ENCODE measurements around the gene SEPTIN5.

Gene SEPTIN5

DNA sequence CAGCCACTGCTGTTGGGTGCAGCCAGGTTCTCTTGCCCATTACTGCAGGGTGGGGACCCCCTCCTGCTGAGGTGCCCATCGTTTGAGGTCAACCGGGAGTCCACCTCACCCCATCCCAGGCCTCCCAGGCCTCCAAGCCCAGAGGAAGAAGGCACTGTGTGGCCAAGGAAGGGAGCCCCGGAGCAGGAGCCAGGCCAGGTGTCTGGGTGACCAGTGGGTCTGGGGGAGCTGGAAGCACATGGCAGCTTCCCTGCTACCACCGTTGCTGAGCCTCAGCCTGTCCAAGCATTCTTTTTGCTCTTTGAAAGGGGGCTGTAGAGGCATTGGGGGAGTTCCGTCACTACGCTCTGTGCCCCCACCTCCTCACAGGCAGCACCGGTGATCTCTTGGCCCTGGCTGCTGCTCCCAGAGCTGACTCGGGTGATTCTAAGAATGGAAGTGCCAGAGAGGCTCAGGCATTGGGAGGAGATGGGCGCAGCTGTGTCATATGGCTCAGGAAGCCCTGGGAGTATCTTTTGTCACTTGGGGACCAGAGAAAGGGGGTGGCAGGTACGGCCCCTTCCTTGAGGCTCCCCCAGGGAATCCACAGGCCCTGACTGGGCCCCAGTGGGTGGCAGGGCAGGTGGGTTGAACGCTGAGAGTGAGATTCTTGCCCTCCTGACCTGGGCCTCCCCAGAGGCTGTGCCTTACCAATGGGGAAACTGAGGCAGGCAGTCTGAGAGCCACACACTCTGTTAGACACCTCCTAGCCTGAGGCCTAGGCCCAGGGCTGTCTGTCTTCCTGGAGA is 1.9 kb downstream of the SEPTIN5 start:
- TF ChIP-seq, protein P1, sequence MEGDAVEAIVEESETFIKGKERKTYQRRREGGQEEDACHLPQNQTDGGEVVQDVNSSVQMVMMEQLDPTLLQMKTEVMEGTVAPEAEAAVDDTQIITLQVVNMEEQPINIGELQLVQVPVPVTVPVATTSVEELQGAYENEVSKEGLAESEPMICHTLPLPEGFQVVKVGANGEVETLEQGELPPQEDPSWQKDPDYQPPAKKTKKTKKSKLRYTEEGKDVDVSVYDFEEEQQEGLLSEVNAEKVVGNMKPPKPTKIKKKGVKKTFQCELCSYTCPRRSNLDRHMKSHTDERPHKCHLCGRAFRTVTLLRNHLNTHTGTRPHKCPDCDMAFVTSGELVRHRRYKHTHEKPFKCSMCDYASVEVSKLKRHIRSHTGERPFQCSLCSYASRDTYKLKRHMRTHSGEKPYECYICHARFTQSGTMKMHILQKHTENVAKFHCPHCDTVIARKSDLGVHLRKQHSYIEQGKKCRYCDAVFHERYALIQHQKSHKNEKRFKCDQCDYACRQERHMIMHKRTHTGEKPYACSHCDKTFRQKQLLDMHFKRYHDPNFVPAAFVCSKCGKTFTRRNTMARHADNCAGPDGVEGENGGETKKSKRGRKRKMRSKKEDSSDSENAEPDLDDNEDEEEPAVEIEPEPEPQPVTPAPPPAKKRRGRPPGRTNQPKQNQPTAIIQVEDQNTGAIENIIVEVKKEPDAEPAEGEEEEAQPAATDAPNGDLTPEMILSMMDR (IDR thresholded peaks at IDR 0.05; ENCODE audit: insufficient read depth, missing control alignments): no peak
- DNase-seq (ENCODE audit: insufficient read length, low spot score) (no peak), FAIRE-seq (no peak)

DNA sequence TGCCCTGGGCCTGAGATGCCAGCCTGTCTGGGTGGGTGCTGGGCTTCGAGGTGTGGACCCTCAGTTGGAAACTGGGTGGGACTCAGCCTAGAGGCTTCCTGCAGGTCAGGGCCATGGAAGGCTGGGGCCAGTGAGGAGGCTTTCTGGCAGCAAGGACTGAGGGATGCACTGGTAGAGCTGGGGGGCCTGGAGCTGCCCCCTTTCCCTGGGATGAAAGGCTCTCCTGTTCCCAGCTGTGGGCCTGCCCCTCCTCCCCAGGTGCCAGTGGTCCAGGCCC is 2.5 kb downstream of the SEPTIN5 start:
- DNase-seq (ENCODE audit: insufficient read length, low spot score) (no peak), FAIRE-seq (no peak)
- TF ChIP-seq, protein P1 (IDR thresholded peaks at IDR 0.05; ENCODE audit: insufficient read depth, missing control alignments): no peak

DNA sequence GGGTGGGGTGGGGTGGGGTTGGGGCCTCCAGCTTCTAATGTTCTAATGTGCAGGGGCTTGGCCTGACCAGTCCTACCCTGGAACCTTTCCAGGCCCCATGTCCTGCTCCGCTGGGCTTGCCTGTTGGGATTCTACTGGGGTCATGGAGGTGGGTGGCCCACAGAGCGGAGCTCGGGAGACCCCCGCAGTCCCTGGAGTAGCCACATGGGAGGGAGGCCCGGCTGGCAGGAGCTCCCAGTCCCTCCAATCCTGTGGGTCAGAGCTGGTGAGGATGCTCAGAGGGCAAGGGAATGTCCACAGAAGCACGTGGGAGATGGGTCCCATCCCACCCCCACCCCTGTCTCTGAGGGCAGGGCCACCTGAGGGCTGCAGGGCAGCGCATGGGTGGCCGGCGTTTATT is 2.9 kb downstream of the SEPTIN5 start:
- FAIRE-seq (no peak), DNase-seq (ENCODE audit: insufficient read length, low spot score) (no peak)
- TF ChIP-seq, protein P1 (IDR thresholded peaks at IDR 0.05; ENCODE audit: insufficient read depth, missing control alignments): no peak

DNA sequence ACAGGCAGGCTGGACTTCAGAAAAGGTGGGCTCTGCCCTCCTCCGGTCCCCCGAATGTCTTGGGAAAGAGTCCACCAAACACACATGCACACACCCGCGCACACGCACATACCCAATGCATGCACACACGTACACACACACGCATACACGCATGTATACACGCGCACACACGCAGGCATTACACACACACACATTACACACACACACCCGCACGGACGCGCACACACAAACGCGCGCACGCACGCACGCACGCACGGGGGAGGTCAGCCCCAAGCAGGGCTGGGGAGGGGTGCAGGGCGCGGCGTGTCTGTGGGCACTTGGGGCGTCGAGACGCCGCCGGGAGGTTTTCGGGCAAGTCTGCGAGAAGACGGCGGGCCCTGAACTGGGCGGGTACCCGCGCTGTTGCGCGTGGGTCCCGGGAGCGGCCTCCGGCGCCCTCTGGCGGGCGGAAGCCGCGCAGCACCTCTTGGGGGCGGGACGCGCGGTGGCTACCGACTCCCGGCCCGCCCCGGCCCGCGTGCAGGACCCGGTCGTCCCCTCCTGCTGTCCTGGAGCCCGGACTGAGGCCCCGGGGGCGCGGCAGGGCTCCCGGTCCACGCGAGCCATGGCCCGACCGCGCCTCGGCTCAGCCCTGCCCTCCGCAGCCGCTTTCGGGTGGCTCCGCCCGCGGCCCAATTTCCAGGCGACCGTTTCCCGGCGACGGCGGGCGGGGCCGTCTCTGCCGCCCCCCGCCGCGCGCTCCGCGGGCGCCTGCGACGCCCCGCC is 3.6 kb downstream of the SEPTIN5 start:
- DNase-seq (ENCODE audit: insufficient read length, low spot score) (peak; percentile 95), FAIRE-seq (no peak)
- TF ChIP-seq, protein P1 (IDR thresholded peaks at IDR 0.05; ENCODE audit: insufficient read depth, missing control alignments): peak; percentile 61

DNA sequence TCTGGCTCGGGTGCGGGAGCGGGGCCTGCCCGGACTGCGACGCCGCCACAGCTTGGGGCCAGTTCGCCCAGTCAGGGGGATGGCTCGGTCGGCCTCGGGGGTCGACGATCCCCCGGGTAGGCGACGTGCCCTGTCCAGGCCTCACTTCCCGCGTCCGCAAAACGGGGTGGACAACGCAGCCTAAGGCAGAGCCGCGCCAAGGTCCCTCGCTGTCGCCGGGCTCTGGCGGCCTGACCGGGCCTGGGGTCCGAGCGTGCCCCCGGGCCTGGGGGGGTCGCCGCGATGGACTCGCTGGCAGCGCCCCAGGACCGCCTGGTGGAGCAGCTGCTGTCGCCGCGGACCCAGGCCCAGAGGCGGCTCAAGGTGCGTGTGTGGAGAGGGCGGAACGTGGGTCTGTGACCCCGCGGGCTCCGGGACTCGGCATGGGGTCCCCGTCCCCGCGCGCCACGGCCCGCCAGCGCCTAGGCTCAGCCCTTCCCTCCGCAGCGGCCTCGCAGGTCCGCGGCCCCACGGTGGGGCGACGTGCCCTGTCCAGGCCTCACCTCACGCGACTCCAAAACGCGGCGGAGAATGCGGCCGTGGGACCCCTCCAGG is 4.2 kb downstream of the SEPTIN5 start:
- TF ChIP-seq, protein P1 (IDR thresholded peaks at IDR 0.05; ENCODE audit: insufficient read depth, missing control alignments): no peak
- DNase-seq (ENCODE audit: insufficient read length, low spot score) (no peak), FAIRE-seq (no peak)

DNA sequence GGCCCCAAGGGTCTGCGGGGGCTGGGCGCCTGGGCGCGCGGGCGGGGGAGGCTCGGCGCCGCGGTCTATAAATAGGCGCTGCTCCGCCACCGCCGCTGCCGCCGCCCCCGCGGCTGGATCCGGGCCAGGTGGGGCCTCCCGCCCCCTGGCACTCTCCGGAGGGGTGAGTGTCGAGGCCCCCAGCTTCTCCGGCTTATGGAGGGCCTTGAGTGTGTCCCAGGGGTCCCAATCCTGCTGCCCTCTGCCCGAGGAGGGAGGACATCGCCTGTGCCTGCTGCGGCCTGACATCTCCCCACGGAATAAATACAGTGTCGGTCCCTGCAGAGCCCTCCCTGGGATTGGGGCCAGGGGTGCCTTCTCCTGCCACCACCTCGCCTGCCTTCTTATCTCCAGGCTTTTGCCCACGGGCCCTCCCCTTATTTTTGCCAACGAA is 4.8 kb downstream of the SEPTIN5 start:
- DNase-seq (ENCODE audit: insufficient read length, low spot score) (no peak), FAIRE-seq (no peak)
- TF ChIP-seq, protein P1 (IDR thresholded peaks at IDR 0.05; ENCODE audit: insufficient read depth, missing control alignments): no peak

Measured in D721Med (cell line).